Thyroid gland (tissue), 4 donors: ENCODE results near the gene UBE2E2.

ENCODE experiments used
- CTCF ChIP-seq, 6 experiments: fragments of 200-600 bp in 3 of 6; fragments of 450-650 bp in 3 of 6; sonication (generic) in 3 of 6; IDR thresholded peaks; one replicate each; pipeline ENCODE4 v1.5.1; 2016 to 2019; ENCODE audit warnings: antibody characterized with exemption in 6 of 6, mild to moderate bottlenecking in 2 of 6, inconsistent platforms in 1 of 6, moderate library complexity in 1 of 6
- POLR2A ChIP-seq, 2 donors: fragments of 450-650 bp; IDR thresholded peaks; one replicate each; pipeline ENCODE4 v1.6.1; 2017; ENCODE audit warnings: antibody characterized with exemption in 2 of 2, mild to moderate bottlenecking in 2 of 2, moderate library complexity in 1 of 2

GRCh38 chr3:23193831-23194230 lies 9.3 kb upstream of the UBE2E2 start:
- no peak for TF ChIP-seq CTCF (IDR thresholded peaks at IDR 0.05)
- no peak for TF ChIP-seq POLR2A (IDR thresholded peaks at IDR 0.05)
